Type B pancreatic cell (in vitro differentiated cells): Measurements from ENCODE around the gene TOP2B. TPM values are rescaled to one million over a fixed set of nuclear protein-coding genes. Genes with fewer than 3 reads are reported as not detected.

ENCODE experiments used
- DNase-seq: peaks from one replicate; pipeline ENCODE4 v3.0.0; 2021; ENCODE audit warnings: mixed read lengths; ENCODE audit not compliant: unreplicated experiment; ENCODE audit errors: extremely low spot score
- H3K27ac Mint-ChIP-seq: 2 replicates; pipeline ENCODE4 v1.8.0; 2021; ENCODE audit warnings: mild to moderate bottlenecking, mixed read lengths
- H3K27me3 Mint-ChIP-seq: 2 replicates; pipeline ENCODE4 v1.8.0; 2021; ENCODE audit warnings: mixed read lengths
- H3K36me3 Mint-ChIP-seq: 2 replicates; pipeline ENCODE4 v1.8.0; 2021; ENCODE audit warnings: mixed read lengths
- H3K4me1 Mint-ChIP-seq: one replicate; pipeline ENCODE4 v1.8.0; 2021; ENCODE audit warnings: mixed read lengths; ENCODE audit not compliant: unreplicated experiment
- H3K4me3 Mint-ChIP-seq: 2 replicates; pipeline ENCODE4 v1.8.0; 2021; ENCODE audit warnings: mild to moderate bottlenecking, mixed read lengths
- H3K9me3 Mint-ChIP-seq: 2 replicates; pipeline ENCODE4 v1.8.0; 2021; ENCODE audit warnings: mixed read lengths
- total RNA-seq: library from RNA; stranded (reverse); gene quantifications from 2 replicates; pipeline ENCODE4 v1.2.1, GENCODE V29; 2021; ENCODE audit warnings: low replicate concordance
- TF ChIP-seq, protein P1 (sequence below): fragments of 200-600 bp; sonication (generic); conservative IDR thresholded peaks from 2 replicates; pipeline ENCODE4 v1.5.0; 2021; ENCODE audit warnings: antibody characterized with exemption, mild to moderate bottlenecking

The TOP2B gene
- total RNA-seq, 1 donor from 2014 or later, result 198 TPM

DNA sequence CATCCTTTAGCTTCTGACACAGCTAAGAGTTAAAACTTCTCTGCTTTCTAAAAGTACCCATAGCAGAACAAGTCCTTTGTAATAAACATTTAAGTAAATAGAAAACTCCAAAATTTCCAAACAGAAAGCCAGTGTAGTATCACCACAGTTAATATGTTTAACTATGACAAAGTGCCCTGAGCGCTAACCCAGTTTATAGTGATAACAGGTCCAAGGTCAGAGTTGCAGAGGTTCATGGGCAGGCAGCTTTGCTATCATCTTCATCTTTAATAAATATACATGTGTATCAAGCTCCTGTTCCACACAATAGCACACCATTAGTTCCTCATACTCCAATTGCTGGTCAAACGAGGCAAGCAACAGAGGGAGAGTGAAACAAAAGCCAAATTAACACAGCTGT is 12.4 kb upstream of the TOP2B start:
- H3K27me3 Mint-ChIP-seq, result no peaks in the 10 kb centered on the region
- DNase-seq, result no peak
- no peak overlapping the region for H3K27ac Mint-ChIP-seq
- H3K4me3 Mint-ChIP-seq, result no peak overlapping the region
- peaks cover 19% of the 10 kb centered on the region for H3K4me1 Mint-ChIP-seq
- TF ChIP-seq, protein P1, sequence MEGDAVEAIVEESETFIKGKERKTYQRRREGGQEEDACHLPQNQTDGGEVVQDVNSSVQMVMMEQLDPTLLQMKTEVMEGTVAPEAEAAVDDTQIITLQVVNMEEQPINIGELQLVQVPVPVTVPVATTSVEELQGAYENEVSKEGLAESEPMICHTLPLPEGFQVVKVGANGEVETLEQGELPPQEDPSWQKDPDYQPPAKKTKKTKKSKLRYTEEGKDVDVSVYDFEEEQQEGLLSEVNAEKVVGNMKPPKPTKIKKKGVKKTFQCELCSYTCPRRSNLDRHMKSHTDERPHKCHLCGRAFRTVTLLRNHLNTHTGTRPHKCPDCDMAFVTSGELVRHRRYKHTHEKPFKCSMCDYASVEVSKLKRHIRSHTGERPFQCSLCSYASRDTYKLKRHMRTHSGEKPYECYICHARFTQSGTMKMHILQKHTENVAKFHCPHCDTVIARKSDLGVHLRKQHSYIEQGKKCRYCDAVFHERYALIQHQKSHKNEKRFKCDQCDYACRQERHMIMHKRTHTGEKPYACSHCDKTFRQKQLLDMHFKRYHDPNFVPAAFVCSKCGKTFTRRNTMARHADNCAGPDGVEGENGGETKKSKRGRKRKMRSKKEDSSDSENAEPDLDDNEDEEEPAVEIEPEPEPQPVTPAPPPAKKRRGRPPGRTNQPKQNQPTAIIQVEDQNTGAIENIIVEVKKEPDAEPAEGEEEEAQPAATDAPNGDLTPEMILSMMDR, result no peak
- H3K36me3 Mint-ChIP-seq, result no peaks in the 10 kb centered on the region
- H3K9me3 Mint-ChIP-seq, result no peaks in the 10 kb centered on the region

DNA sequence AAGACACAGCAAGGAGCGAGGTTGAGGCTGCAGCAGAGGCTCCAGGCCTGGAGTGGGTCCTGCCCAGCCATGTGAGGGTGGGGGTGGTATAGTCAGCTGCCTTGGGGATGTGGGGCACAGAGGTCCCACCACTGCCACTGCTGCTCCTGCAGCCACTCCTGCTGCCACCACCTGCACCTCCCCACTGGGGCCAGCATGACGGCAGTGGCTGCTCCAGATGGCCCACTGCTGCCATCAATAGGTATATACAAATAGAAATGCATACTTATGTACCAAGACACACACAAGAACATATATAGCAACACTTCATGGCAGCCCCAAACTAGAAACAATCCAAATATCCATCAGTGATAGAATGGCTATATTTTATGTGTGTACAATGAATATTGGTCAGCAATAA is 10.0 kb upstream of the TOP2B start:
- H3K4me3 Mint-ChIP-seq, result no peak overlapping the region

DNA sequence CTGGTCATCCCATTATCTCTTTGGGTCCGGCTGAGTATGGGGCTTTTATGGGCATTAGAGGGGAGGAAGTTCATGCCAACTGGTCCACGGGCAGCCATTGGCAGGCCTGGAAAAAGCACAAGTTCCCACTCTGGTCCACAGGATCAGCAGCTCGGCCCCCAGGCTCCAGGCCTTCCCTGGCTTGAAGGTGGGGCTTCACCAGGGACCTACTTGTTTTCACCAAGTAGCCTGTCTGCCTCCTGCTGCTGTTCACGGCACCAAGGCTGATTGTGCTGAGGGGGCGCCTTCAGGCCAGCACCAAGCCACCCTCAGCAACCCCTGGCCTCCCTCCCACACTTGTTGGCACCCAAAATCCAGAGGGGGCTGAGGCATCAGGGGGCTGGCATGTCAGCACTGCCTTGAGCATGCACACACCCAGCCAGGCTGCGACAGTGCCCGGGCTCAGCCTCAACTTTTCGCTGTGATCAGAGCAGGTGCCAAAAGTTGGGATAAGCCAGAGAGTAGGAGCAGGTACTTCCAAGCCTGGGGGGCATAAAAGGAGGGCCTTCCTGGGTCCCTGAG is 9.1 kb upstream of the TOP2B start:
- H3K27me3 Mint-ChIP-seq, result no peaks in the 10 kb centered on the region
- peaks cover 15% of the 10 kb centered on the region for H3K4me1 Mint-ChIP-seq
- no peaks in the 10 kb centered on the region for H3K36me3 Mint-ChIP-seq
- TF ChIP-seq, protein P1, result no peak
- H3K4me3 Mint-ChIP-seq, result no peak overlapping the region
- no peak overlapping the region for H3K27ac Mint-ChIP-seq
- no peak for DNase-seq
- H3K9me3 Mint-ChIP-seq, result no peaks in the 10 kb centered on the region

More for the DNA sequence above, 10.0 kb upstream of the TOP2B start:
- no peak for DNase-seq
- Mint-ChIP-seq H3K4me1 (peaks cover 19% of the 10 kb centered on the region), H3K36me3 (no peaks in the 10 kb centered on the region), H3K9me3 (no peaks in the 10 kb centered on the region), H3K27ac (no peak overlapping the region), H3K27me3 (no peaks in the 10 kb centered on the region)
- TF ChIP-seq, protein P1, result no peak

DNA sequence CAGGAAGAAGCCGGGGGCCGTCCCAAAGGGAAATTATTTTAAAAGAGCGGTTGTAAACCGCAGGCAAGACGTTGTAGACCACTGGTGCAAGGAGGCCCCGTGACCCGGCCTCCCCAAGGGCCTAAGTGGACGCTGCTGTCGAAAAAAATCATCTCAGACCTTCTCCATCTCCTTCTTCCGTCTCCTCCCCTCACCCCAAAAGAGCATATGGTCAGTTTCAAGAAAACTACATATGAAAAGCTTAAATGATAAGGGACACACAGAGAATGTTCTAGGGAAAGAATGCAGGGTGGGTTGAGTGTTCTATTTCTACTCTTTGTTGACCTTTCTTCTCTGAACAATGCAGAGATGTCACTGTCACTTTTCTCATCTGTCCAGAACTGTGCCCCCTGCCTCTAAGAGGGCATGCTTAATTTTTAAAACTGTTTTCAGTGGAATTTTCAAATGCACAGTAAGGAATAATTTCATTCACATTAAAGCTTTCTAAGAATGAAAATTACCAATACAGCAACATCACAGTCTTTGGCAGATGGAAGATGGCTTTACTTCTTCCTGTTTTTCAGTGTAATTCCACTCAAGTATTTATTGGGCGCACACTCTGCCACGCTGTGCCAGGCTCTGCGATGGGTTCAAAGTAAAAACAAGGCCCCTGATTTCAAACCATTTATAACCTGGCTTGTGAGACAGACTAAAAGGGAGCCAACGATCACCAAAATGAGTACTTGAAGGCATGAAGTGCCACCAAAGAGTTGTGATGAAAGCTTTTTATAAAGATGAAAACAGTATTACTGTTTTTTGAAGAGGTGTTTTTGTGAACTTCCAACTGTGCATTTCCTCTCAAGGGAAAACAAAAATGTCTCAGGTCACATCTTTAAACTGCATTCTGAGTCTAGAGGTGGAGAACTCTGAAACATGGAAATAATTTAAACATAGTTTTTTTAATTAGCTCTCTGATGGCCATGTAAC is 891 bp upstream of the TOP2B start:
- peak overlapping the region; percentile 95 for H3K4me3 Mint-ChIP-seq
- TF ChIP-seq, protein P1, result no peak
- H3K36me3 Mint-ChIP-seq, result peaks cover 4% of the 10 kb centered on the region
- peak overlapping the region; percentile 100 for H3K27ac Mint-ChIP-seq
- H3K4me1 Mint-ChIP-seq, result peaks cover 35% of the 10 kb centered on the region
- no peak for DNase-seq
- H3K9me3 Mint-ChIP-seq, result no peaks in the 10 kb centered on the region
- H3K27me3 Mint-ChIP-seq, result no peaks in the 10 kb centered on the region

DNA sequence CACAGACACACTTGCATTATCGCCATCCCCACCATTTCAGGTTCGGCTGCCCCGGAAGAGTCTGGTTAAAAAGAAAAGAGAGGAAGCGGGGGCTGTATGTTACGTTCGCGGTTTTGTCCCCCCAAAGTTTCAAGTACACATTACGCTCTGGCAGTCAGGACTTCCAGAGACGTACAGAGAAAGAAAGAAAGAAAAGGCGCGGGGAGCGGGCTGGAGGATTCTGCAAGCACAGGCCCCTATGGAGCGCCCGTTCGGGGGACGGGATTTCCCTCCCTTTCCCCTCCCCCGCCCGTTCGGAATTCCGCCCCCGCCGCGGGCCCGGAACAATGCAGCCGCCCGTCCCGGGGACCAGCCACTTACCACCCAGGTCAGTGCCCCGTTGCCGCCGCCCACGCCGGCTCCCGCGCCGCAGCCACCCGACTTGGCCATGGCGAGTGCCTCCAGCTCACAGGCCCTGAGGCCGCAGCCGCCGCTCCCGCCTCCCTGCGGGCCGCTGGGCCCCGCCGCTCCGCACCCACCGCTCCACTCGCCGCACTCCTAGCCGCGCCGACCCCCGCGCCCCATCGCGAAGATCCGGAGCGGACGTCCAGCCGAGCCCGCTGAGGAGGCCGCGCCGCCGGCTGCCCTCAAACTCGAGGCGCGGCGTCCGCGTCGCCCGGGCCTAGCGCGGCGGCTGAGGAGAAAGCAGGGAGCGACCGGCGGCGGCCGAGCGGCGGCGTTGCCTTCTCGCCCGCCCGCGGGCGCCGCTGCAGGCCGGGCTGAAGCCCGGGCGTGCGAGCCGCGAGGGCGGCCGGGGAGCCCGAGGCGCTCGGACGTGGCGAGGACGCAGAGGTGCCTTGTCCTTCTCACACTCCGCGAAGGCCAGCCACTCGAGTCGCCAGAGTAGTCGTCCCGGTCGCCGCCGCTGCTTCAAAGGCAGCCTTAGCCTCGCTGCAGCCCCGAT is 567 bp downstream of the TOP2B start:
- H3K27ac Mint-ChIP-seq, result peak overlapping the region; percentile 100

More for the DNA sequence above, 567 bp downstream of the TOP2B start:
- TF ChIP-seq, protein P1, result peak; percentile 9
- H3K27me3 Mint-ChIP-seq, result no peaks in the 10 kb centered on the region
- peaks cover 41% of the 10 kb centered on the region for H3K4me1 Mint-ChIP-seq
- DNase-seq, result peak; percentile 81
- H3K36me3 Mint-ChIP-seq, result peaks cover 5% of the 10 kb centered on the region
- no peaks in the 10 kb centered on the region for H3K9me3 Mint-ChIP-seq
- H3K4me3 Mint-ChIP-seq, result peak overlapping the region; percentile 97
